GM10266 (cell line): ENCODE results near the gene SFXN4.

Experiments used
- DNase-seq: peaks from one replicate; pipeline ENCODE4 v3.0.0; 2012; ENCODE audit errors: extremely low spot score
- CTCF ChIP-seq: IDR thresholded peaks from 2 replicates; pipeline ENCODE4 v1.5.1; 2012; ENCODE audit warnings: mild to moderate bottlenecking, low read depth; ENCODE audit not compliant: control insufficient read depth, insufficient read depth; ENCODE audit errors: missing control alignments

Gene SFXN4

GRCh38 chr10:119208553-119208940 lies 43.0 kb upstream of the SFXN4 start:
- DNase-seq: no peak
- TF ChIP-seq CTCF: no peak

GRCh38 chr10:119207713-119208552 lies 42.4 kb upstream of the SFXN4 start:
- no peak for DNase-seq
- TF ChIP-seq CTCF: no peak

- no peak for TF ChIP-seq CTCF
- DNase-seq: peak; percentile 99
These were observed 41.8 kb upstream of the SFXN4 start, which contains the start of gene GRK5 for GRCh38 chr10:119207366-119207666. Gene GRK5 (plus strand): TSS chr10:119207571. CDS start chr10:119207918, 347 bp downstream.

- TF ChIP-seq CTCF: peak; percentile 90
- DNase-seq: peak; percentile 87
These were observed 41.3 kb upstream of the SFXN4 start for GRCh38 chr10:119206603-119207365.

- TF ChIP-seq CTCF: no peak
- DNase-seq: peak; percentile 75
These were observed 40.5 kb upstream of the SFXN4 start for GRCh38 chr10:119205894-119206602.

- DNase-seq: no peak
These were observed 37.5 kb upstream of the SFXN4 start for GRCh38 chr10:119203006-119203405.

More at GRCh38 chr10:119203006-119203405, 37.5 kb upstream of the SFXN4 start:
- TF ChIP-seq CTCF: no peak
